ENCODE data around the gene CLEC16A. TPM values are rescaled to one million over a fixed set of nuclear protein-coding genes. Genes with fewer than 3 reads are reported as not detected.
A peak's percentile ranks its signal among the peaks of the same experiment; 100 is the strongest.

CLEC16A gene
- total RNA-seq, 2 donors from 2014 or later = 46.6 to 47.6 TPM

- Histone ChIP-seq H3K4me3 (peak overlapping the region; percentile 68), H3K27me3 (replicated peaks; ENCODE audit: insufficient read depth) (no peaks in the 10 kb centered on the region), H3K9me3 (no peaks in the 10 kb centered on the region), H3K36me3 (no peaks in the 10 kb centered on the region), H3K27ac (peak overlapping the region; percentile 21 to 59), H3K4me1 (ENCODE audit: control insufficient read depth in 1 of 2, low read depth in 2 of 2) (peaks cover 54 to 81% of the 10 kb centered on the region in 2 donors)
- TF ChIP-seq CTCF (IDR thresholded peaks at IDR 0.05) = no peak
- no peak for DNase-seq (ENCODE audit: low spot score)
- ATAC-seq (ENCODE audit: insufficient number of reproducible peaks, low FRiP score, low read depth) = no peak
Observed at GRCh38 chr16:10937068-10937859, 7.1 kb upstream of the CLEC16A start.

GRCh38 chr16:10938321-10938720 lies 6.0 kb upstream of the CLEC16A start:
- no peak for TF ChIP-seq CTCF (IDR thresholded peaks at IDR 0.05)
- Histone ChIP-seq H3K4me1 (ENCODE audit: control insufficient read depth in 1 of 2, low read depth in 2 of 2) (peaks cover 61 to 83% of the 10 kb centered on the region in 2 donors), H3K9me3 (no peaks in the 10 kb centered on the region), H3K36me3 (no peaks in the 10 kb centered on the region), H3K4me3 (peak overlapping the region; percentile 68), H3K27ac (peak overlapping the region; percentile 34 to 59), H3K27me3 (replicated peaks; ENCODE audit: insufficient read depth) (no peaks in the 10 kb centered on the region)
- DNase-seq (ENCODE audit: low spot score) = no peak
- no peak for ATAC-seq (ENCODE audit: insufficient number of reproducible peaks, low FRiP score, low read depth)

- Histone ChIP-seq H3K9me3 (no peaks in the 10 kb centered on the region), H3K4me3 (peak overlapping the region; percentile 98), H3K27ac (peak overlapping the region; percentile 34 to 81), H3K36me3 (no peaks in the 10 kb centered on the region), H3K4me1 (ENCODE audit: control insufficient read depth in 1 of 2, low read depth in 2 of 2) (peaks cover 63 to 83% of the 10 kb centered on the region in 2 donors), H3K27me3 (replicated peaks; ENCODE audit: insufficient read depth) (no peaks in the 10 kb centered on the region)
- no peak for ATAC-seq (ENCODE audit: insufficient number of reproducible peaks, low FRiP score, low read depth)
- no peak for DNase-seq (ENCODE audit: low spot score)
- TF ChIP-seq CTCF (IDR thresholded peaks at IDR 0.05) = no peak
Observed at GRCh38 chr16:10938796-10939648, 5.3 kb upstream of the CLEC16A start.

- Histone ChIP-seq H3K9me3 (no peaks in the 10 kb centered on the region), H3K36me3 (no peaks in the 10 kb centered on the region), H3K27ac (peak overlapping the region; percentile 34 to 81), H3K4me1 (ENCODE audit: control insufficient read depth in 1 of 2, low read depth in 2 of 2) (peaks cover 59 to 75% of the 10 kb centered on the region in 2 donors), H3K27me3 (replicated peaks; ENCODE audit: insufficient read depth) (no peaks in the 10 kb centered on the region), H3K4me3 (peak overlapping the region; percentile 98)
- DNase-seq (ENCODE audit: low spot score) (no peak), ATAC-seq (ENCODE audit: insufficient number of reproducible peaks, low FRiP score, low read depth) (no peak)
- no peak for TF ChIP-seq CTCF (IDR thresholded peaks at IDR 0.05)
Observed at GRCh38 chr16:10939649-10940234, 4.6 kb upstream of the CLEC16A start.
